Forelimb muscle (tissue), 1 donor: ENCODE results near the gene ERICH4. TPM values are rescaled to one million over a fixed set of nuclear protein-coding genes. Genes with fewer than 3 reads are reported as not detected.
"Not testable (repeated sequence)": the region's sequence is repeated elsewhere in the genome, so short reads cannot be mapped to it uniquely, and the experiment has no call there.

Experiments
- DNase-seq: peaks from one replicate; pipeline ENCODE4 v3.0.0-alpha.2; 2013; ENCODE audit warnings: low read depth
- polyA plus RNA-seq: library from polyadenylated mRNA; unstranded; fragments of 120-200 nt; gene quantifications from one replicate; pipeline ENCODE4 v1.2.1, GENCODE V29; 2013; ENCODE audit not compliant: insufficient read length

Gene ERICH4, protein sequence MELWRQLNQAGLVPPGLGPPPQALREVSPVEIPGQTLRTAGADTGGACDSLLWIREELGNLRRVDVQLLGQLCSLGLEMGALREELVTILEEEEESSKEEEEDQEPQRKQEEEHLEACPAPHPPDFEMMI
- polyA plus RNA-seq, result 0.19 TPM

DNA sequence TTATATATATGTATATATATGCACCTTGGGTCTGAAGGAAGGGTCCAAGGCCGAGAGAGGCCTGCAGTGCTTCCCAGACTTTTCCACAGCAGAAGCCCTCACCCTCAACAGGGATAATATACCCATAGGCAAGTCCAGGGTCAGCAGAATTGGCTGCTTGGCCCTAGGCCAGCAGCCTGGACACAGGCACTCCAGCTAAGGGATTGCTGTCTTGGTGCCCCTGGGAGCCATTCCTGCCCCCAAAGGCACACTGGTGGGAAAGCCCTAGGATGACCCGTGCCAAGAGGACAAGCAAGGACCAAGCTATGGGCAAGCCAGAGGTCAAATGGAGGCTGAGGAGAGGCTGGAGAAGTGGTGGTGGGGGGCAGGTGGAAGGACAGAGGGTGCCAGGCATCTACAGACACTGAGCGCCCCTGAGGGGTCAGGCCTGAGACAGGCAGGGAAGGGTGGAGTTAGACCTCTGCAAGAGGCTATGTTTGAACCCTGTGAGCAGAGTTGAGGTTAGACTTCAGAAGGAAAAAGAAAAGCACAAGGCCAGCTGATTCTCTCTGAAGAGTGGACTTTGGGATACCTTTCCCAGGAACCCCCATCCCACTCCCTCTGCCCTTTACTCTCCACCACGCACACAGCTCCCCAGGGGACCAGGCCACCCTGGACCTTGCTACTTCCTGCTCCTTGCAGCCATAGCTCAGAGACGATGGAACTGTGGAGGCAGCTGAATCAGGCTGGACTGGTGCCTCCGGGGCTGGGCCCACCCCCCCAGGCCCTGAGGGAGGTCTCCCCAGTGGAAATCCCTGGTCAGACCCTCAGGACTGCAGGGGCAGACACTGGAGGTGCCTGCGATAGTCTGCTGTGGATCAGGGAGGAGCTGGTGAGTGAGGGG is at the start of gene ERICH4:
TSS of gene ERICH4 (plus strand) at position 684 of the 883 bp plus-strand sequence. CDS start at position 698, 14 bp downstream.
- DNase-seq, result no peak

DNA sequence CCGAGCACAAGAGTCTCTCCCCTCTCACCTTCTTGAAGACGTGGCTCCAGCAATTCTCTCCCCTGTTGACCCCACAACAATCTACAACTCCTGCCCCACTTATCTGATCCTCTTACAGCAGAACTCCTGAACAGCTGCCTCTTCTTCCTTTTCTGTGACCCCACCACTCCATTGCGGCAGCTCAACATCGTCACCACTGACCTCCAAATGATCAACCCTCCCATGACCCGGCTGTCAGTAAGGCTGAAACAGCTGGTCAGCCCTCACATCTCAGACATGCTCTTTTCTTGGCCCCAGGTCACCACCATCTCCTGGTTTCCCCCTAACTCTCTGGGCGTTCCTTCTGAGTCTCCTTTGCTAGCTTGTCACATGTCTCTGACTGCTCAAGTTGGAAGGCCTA is 47.6 kb upstream of the ERICH4 start:
- DNase-seq, result no peak

DNA sequence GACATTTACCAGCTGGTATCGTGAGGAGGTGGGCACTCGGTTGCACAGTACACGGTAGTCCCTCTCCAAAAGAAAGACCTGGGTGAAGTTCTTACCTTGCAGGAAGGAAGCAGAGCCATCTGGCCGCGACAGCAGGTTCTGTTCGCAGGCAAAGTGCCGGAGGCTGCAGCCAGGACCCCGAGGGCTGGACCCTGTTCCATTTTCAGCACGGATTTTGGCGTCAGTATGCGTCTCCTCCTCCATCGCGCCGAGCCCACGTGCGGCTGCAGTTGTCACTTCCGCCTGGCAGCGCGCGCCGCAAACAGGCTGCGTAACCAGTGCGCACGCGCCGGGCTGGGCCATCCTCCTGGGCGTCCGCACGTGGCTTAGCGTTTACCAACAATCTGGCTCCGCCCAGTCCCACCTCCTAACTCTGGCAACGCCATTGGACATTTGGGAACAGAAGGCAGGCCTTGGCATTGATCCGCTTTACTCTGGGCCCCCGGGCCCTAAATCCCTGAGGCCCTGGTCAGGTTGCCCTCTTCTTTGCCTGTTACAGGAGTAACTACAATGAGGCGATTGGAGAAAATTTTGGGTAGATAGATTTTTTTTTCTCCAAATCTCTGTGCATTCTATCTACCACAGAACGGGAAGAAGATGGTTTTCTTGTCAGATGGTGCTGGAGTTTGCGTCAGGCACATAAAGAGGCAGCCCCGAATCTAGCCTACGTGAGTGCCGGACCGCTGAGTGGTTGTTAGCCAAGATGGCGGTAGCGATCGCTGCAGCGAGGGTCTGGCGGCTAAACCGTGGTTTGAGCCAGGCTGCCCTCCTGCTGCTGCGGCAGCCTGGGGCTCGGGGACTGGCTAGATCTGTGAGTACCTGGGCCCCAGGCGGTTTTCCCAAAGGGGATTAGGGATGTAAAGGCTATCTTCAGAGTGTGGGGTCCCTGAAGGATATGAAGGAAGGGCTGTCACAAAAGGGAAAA is 45.6 kb upstream of the ERICH4 start, which contains the start of the genes BCKDHA and EXOSC5:
TSS of gene BCKDHA (plus strand) at position 733 of the 964 bp plus-strand sequence. CDS start at position 743, 10 bp downstream.
TSS of gene EXOSC5 (minus strand) at position 274 of the 964 bp plus-strand sequence. CDS start at position 243, 31 bp downstream.
- DNase-seq, result peak; percentile 100

DNA sequence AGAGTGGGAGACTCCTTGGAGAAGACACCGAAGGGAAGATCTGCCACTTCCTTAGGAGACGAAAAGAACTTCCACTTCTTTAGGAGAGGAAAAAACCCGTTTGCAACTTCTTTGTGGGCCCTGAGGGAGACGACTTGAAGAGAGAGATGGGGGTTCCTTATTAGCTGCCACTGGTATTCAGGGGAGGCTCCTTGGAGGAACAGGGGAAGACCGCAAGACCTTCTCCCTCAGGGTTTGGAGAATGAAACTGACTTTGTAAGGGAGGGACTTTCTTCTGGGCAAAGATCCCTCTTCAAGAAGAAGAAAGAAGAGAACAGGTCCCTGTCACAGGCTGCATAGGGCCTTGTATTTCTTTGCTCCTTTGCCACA is 44.9 kb upstream of the ERICH4 start:
- DNase-seq, result no peak

DNA sequence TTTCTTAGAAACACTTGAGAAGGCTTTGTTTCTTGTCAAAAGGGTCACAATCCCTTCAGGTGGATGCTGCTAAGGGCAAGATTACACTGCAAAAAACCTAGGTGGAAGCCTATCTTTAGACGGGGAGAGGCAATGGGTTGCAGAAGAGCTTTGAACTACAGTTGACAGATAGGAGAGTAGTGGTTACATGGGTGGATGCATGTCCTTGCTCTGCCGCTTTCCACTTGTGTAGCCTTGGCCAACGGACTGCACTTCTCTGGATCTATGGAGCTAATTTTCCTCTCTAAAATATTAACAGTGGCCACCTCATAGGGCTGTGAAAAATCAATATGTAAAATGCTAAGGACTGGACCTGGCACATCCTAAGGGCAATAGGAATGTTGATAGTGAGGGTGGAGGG is 44.4 kb upstream of the ERICH4 start:
- no peak for DNase-seq

DNA sequence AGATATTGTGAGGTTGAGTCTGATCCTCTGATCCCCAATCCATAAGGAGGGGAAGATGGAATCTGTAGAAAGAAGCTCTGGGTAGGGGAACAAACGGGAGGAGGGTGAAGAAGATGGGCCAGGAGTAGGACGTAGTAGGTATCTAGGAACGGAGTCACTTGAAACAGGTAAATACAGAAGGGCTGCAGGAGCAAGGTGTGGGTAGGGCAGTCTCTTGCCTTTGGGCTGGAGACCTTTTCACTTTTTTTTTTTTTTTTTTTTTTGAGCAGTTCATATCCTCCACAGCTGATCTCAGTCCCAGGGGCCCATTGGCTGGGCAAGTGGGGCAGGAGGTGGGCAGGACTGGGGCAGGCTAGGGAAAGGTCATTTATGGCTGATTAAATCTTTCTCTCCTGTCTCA is 43.9 kb upstream of the ERICH4 start:
- no peak for DNase-seq

DNA sequence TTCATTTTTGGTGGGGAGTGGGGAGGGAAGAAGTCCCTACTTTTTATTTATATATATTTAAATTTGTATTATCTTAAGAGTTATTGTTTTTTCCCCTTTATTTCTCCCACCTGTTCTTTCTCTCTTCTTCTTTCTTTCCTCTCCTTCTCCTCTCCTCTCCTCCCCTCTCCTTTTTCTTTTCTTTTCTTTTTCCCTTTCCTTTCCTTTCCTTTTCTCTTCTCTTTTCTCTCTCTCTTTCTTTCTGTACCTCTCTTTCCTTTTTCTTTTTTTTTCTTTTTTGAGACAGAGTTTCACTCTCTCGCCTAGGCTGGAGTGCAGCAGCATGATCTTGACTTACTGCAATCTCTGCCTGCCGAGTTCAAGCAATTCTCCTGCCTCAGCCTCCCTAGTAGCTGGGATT is 43.4 kb upstream of the ERICH4 start:
- no peak for DNase-seq

DNA sequence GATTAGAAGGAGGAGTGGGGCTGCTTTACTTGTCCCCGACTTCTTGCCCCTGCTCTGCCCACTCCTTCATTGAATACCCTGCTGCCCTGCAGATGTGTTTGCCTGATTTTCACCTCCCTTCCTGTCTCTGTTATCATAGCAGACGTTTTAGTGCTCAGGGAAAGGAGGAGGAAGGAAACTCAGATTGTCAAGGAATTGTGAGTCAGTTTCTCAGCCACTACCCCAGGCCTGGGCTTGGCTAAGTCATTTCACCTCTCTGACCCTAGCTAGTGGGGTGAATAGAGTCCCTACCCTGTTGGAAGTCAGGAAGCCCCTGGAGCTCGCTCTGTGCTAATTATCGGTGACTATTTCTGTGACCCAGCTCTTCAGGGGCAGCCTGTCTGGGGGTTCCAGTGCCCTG is 41.5 kb upstream of the ERICH4 start:
- DNase-seq, result no peak

DNA sequence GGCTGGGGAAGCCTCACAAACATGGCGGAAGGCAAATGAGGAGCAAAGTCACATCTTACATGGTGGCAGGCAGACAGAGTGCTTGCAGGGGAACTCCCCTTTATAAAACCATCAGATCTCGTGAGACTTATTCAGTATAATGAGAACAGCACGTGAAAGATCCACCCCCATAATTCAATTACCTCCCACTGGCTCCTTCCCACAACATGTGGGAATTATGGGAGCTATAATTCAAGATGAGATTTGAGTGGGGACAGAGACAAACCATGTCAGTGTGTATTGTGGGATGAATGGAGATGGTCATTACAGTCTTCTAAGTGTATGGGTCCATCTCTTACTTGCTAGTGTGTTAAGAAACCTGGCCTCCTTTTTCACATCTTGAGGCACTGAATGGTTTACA is 40.9 kb upstream of the ERICH4 start:
- no peak for DNase-seq

DNA sequence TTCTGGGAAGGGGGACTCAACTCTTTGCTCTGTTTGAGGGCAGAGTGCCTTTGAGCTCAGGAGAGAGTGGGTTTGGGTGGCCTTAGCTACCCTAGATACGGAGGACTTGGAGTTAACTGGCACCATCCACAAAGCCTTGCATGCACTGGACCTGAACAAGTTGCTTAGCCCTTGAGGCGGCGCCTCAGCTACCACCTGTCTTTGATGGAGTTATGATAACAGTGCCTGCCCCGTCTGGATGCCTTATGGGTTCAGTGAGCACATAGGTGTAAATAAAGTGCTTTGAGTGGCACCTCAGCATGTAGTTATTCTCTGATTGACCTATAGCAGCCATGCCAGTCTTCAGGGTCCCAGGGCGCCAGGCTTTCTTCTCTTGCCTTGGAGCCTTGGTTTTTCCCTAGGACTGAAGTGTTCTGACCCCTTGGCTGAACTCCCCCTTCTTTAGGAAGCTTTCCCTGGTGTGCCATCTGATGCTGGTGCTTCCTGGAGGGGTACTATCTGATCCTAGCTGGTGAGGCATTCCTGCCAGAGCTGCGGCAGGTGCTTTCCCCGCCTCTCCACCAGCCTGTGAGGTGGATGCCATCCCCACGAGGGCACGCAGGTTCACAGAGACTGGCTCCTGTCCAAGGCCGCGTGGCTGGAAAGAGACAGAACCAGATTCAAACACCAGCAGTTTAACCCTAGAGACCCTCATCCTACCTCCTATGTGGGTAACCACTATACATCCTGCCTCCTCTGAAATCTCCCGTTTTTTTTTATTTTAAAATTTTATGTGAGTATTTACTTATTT is 39.6 kb upstream of the ERICH4 start:
- no peak for DNase-seq

DNA sequence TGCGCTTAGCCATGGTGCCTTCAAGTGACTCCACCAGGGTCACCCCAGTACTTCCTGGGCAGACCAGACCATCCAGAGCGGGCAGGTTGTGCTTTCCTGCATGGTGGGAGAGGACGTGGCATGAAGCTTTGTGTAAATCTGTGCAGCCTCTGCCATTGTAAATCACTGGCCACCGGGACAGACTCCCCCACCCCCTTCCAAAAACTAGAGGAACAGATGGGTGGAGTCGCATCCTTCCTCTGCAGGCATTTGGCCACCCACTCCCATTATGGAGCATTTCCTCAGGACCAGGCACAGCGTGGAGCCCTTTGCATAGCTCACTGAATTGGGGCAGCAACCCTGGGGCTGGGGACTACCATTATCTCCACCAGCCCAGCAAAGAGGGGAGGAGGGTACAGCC is 37.2 kb upstream of the ERICH4 start:
- DNase-seq, result no peak

DNA sequence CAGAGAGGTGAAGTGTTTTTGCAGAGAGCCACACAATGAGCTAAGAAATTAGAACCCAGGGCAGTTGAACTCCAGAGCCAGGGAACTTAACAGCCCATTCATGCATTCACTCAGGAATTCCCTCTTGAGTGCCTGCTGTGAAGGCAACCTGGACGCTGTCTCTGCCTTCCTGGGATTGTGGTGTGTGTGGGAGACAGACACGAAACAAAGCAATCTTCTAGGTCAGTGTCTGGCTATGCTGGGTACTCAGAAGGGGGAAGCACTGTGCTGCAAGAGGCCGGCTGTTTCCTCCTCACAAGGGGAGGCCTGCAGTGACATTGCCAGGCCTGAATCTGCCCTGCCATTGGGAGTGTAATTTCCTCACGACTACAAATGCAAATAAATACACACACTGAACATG is 35.7 kb upstream of the ERICH4 start:
- DNase-seq, result no peak

DNA sequence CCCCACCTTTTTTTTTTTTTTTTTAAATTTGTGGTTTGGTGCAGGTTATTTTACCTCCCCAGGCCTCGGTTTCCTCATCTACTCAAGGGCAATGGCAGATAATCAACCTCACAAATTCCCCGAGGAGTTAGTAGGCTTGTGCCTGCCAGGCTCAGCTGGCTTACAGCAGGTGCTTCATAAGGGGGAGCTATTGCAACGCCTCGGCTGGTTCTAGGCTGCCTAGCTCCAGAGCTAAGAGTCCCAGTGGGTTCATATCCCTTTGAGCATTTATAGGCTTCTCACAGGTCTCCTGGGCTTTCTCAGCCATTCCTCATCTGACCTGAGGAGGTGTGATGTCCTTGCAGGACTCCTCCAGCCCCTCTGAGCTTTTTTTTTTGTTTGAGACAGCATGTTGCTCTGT is 34.7 kb upstream of the ERICH4 start:
- DNase-seq, result no peak

DNA sequence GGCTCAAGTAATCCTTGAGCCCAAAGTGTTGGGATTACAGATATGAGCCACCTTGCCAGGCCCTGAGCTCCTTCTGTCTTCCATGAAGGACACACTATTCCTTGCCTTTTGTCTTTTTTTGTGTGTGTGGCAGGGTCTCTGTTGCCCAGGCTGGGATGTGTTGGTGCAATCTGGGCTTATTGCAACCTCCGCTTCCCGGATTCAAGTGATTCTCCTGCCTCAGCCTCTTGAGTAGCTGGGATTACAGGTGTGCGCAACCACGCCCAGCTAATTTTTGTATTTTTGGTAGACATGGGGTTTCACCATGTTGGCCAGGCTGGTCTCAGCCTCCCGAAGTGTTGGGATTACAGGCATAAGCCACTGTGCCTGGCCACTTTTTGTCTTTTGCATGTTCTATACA is 34.1 kb upstream of the ERICH4 start:
- not testable (repeated sequence) for DNase-seq

DNA sequence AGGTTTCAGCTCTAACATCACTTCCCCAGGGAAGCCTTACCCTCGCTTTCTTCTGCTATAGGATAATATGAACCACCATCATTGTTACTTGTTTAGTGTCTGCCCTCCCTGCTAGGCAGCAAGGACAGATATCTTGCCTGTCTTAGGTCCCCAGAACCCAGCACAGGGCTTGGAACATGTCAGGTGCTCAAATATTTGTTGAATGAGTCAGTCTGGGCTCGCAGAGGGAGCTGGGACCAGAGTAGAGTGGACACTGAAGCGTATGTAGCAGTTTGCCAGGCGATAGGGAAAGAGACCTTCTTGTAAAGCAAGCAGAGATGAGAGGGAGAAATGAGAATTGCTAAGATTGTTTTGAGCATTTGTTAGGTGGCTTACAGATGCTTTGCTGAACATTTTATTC is 33.7 kb upstream of the ERICH4 start:
- no peak for DNase-seq

DNA sequence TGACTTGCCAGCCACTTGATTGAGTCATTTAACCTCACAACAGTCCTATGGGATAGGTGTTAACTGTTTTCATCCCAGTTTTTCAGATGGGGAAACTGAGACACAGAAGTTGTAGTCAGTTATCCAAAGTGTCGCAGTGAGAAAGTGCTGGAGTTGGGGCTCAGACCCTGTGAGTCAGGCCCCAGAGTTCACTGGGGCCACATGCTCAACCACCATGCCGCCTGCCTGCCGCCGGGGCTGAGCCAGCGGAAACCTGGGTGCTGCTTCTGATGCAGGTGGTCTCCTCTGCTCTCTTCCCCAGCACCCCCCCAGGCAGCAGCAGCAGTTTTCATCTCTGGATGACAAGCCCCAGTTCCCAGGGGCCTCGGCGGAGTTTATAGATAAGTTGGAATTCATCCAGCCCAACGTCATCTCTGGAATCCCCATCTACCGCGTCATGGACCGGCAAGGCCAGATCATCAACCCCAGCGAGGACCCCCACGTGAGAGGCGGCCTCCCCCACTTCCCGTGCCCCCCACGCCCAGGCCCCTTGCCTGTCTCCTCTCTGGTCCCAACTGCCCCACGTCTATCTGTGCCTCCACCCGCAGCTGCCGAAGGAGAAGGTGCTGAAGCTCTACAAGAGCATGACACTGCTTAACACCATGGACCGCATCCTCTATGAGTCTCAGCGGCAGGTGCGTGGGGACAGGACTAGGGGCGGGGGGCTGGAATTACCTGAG is 32.5 kb upstream of the ERICH4 start:
- DNase-seq, result no peak

DNA sequence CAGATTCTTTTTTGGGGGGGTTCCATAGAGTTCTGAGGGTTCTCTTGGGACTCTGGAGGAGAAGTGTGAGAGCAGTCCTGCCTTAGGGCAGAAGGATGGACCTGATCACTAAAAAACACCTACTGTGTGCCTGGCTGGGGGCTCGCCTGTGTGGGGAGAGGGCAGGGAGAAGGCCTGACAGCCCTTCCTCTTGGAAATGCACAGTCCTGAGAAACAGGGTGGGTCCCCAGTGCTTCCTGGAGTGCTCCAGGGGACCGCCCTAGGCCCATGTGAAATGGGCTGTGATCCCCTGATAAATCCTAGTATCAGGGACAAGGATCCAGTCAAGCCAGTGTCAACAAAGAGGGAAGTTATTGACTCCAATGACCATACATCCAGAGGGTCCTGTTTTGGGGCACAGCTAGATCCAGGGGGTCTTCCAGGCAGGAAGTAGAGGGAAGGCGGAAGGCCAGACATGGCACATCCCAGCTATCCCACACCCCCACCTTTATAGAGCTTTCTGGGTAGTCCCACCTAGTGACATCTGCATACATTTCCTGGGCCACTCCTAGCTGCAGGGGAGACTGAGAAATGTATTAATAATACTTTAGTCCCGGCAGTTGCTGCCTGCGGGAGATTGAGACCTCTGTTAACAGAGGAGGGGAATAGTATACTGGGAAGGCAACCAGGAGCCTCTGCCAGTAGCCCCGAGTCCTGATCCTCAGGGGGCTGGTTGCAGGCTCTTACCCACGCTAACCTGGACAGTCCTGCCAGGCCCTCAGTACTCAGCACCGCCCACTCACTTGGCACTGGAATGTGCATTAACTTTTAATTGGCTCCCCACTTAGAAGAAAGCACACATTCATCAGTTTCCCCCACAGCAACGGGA is 31.6 kb upstream of the ERICH4 start:
- DNase-seq, result no peak

DNA sequence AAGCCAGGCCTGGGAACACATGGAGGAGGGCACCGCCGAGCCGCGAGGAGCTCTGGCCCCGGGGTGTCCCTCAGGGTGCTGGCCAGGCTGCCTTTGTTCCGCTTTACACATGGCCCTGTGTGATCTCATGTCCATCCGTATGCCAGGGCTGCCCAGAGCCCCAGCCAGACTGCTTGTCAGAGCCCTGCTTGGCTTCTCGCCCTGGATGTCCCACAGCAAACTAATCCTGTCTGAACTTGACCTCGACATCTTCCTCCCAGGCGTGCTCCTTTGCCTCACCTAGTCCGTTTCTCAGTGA is 31.0 kb upstream of the ERICH4 start:
- no peak for DNase-seq

DNA sequence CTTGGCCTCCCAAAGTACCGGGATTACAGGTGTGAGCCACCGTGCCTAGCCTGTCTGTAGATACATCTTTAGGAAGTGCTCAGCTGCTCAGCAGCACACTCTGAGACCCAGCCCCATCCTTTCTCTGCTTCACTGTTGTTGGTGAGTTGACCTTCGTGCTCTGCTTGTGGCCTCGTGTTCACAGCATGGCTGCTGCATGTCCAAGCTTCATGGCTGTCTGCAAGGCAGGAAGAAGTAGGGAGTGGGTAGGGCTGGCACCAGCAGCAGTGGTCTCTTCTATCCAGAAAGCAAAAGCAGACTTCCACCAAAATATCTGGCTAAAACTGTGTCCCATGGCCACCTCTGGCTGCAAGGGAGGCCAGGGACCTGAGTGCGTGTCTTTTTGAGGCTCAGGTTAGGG is 30.0 kb upstream of the ERICH4 start:
- DNase-seq, result no peak

DNA sequence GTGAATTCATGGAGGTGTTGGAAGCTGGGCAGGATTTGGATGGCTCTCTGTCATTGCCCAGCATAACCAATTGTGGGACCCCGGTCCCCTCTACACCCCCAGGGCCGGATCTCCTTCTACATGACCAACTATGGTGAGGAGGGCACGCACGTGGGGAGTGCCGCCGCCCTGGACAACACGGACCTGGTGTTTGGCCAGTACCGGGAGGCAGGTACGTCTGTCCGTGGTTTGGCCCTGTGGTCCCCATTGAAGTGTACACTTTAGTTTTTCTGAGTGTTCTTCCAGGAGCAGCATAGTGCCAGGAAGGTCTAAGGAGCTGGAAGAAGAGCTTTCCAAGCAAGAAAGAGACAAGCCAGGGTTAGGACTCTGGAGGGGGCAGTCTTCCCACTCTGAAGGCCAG is 29.0 kb upstream of the ERICH4 start:
- DNase-seq, result no peak
